WERI-Rb-1 (cell line): ENCODE data around the gene UBE2L3.

Experiments
- DNase-seq: peaks from one replicate; pipeline ENCODE4 v3.0.0-alpha.2; 2020
- H3K27ac ChIP-seq: fragments of 250-450 bp; sonication (Bioruptor Pico); 2 replicates; pipeline ENCODE4 v1.5.1; 2020; ENCODE audit warnings: mild to moderate bottlenecking, moderate library complexity
- H3K27me3 ChIP-seq: fragments of 250-450 bp; sonication (Bioruptor Pico); 2 replicates; pipeline ENCODE4 v1.5.1; 2021; ENCODE audit warnings: mild to moderate bottlenecking, low read depth, moderate library complexity; ENCODE audit not compliant: insufficient read depth, severe bottlenecking
- H3K36me3 ChIP-seq: fragments of 250-450 bp; sonication (Bioruptor Pico); 2 replicates; pipeline ENCODE4 v1.5.1; 2020; ENCODE audit warnings: mild to moderate bottlenecking, moderate library complexity
- H3K4me3 ChIP-seq: 2 replicates; pipeline ENCODE4 v1.5.1; 2011; ENCODE audit warnings: low read depth, mild to moderate bottlenecking, control low read depth, low read length
- H3K9me3 ChIP-seq: fragments of 250-450 bp; sonication (Bioruptor Pico); 2 replicates; pipeline ENCODE4 v1.5.1; 2021; ENCODE audit warnings: mild to moderate bottlenecking, moderate library complexity; ENCODE audit not compliant: severe bottlenecking
- TF ChIP-seq, protein P1 (sequence below): IDR thresholded peaks from 2 replicates; pipeline ENCODE4 v1.5.1; 2011; ENCODE audit warnings: low read depth, mild to moderate bottlenecking, control low read depth, inconsistent platforms, low read length

UBE2L3 gene

DNA sequence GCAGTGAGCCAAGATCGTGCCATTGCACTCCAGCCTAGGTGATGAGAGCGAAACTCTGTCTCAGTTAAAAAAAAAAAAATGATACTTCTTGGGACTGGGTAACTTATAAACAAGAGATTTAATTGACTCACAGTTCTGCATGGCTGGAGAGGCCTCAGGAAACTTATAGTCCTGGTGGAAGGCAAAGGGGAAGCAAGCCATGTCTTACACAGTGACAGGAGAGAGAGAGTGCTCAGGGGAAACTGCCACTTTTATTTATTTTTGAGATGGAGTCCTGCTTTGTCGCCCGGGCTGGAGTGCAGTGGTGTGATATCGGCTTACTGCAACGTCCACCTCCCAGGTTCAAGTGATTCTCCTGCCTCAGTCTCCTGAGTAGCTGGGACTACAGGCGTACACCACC is 82.8 kb downstream of the UBE2L3 start:
- Histone ChIP-seq H3K4me3 (no peak overlapping the region), H3K27me3 (no peaks in the 10 kb centered on the region), H3K27ac (no peak overlapping the region; the same call in 1 of the 2 replicates), H3K9me3 (no peaks in the 10 kb centered on the region), H3K36me3 (peaks cover 54% of the 10 kb centered on the region)
- DNase-seq, result no peak
- TF ChIP-seq, protein P1, sequence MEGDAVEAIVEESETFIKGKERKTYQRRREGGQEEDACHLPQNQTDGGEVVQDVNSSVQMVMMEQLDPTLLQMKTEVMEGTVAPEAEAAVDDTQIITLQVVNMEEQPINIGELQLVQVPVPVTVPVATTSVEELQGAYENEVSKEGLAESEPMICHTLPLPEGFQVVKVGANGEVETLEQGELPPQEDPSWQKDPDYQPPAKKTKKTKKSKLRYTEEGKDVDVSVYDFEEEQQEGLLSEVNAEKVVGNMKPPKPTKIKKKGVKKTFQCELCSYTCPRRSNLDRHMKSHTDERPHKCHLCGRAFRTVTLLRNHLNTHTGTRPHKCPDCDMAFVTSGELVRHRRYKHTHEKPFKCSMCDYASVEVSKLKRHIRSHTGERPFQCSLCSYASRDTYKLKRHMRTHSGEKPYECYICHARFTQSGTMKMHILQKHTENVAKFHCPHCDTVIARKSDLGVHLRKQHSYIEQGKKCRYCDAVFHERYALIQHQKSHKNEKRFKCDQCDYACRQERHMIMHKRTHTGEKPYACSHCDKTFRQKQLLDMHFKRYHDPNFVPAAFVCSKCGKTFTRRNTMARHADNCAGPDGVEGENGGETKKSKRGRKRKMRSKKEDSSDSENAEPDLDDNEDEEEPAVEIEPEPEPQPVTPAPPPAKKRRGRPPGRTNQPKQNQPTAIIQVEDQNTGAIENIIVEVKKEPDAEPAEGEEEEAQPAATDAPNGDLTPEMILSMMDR, result no peak

DNA sequence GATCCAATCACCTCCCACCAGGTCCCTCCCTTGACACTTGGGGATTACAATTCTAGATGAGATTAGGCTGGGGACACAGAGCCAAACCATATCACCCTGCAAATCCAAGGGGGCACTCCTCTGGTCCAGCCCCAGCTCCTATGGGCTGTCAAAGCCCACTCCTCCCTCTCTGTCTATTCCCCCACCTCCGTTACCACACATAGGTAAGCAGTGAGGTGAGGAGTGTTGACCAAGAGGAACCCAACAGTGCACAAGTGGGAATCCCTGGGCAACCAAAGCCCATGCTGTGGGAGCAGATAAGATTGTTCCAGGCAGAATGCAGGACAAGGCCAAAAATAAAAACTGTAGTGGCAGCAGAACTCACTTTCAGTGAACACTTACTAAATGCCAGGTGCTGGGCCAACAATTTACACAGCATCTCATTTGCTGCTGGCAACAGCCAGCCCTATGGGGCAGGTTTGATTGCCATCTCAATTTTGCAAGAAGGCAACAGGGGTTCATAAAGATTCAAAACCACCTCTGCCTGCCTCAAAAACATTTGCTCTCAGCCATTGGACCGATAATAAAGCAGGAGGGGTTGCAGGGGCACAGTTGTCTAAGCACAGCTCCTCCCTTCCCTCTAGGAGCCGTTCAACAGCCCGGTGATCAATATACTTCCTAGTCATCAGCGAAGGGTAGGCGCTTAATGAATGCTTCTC is 83.5 kb downstream of the UBE2L3 start:
- H3K9me3 ChIP-seq, result no peaks in the 10 kb centered on the region
- peak; percentile 24 for DNase-seq
- H3K36me3 ChIP-seq, result peaks cover 60% of the 10 kb centered on the region
- TF ChIP-seq, protein P1, result no peak
- peak overlapping the region; percentile 94 for H3K4me3 ChIP-seq
- no peaks in the 10 kb centered on the region for H3K27me3 ChIP-seq
- H3K27ac ChIP-seq, result peak overlapping the region; percentile 95

DNA sequence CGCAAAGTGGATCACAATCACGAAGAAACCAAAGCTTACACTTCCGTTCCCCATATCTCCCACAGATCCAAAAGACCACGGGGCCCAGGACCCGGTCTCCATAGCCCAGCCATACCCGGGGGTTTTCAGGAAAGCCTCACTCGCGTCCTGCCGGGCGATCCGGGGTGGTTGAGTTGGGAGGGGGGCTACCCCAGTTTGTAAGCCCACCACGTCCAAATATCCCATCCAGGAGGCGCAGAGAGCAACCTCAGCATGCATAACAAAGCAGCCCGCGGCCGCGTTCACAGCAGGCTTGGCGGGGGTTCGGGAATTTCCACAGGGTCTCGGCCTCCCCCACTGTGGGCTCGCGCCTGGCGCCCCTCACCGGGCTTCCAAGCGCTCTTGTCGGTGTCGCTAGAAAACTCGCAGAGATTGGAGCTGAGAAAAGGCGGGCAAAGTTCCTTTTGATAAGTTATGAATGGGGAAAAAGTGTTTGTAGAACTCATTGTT is 84.1 kb downstream of the UBE2L3 start:
- peak overlapping the region; percentile 95 for H3K27ac ChIP-seq

DNA sequence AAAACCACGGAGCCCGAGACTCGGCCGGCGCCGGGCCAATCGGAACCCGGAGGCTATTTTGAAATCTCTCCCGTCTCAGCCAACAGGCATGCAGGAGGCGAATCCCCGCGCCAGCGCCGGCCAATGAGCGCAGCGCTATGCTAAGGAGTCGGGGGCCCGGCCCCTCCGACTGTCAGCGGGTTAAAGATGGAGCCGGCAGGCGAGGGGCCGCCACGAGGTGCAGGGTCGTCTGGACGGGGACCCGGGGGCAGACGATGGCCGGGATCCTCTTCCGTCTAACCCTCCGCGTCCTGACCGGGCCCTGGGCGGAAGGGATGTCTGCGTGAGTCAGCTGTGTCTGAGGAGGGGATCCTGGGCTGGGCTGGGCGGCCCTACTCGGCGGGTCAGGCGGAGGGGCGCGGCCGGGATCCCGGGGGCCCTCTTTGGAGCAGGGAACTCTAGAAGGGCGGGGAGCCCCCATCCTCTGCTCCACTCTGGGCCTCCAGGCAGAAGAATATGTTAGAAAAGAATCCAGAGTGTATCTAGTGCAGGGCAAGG is 84.6 kb downstream of the UBE2L3 start:
- Histone ChIP-seq H3K9me3 (no peaks in the 10 kb centered on the region), H3K27me3 (no peaks in the 10 kb centered on the region), H3K36me3 (peaks cover 61% of the 10 kb centered on the region), H3K27ac (peak overlapping the region; percentile 95), H3K4me3 (peak overlapping the region; percentile 94)
- TF ChIP-seq, protein P1, result no peak
- peak; percentile 93 for DNase-seq

More for the DNA sequence above, 84.1 kb downstream of the UBE2L3 start:
- TF ChIP-seq, protein P1, result no peak
- H3K9me3 ChIP-seq, result no peaks in the 10 kb centered on the region
- H3K36me3 ChIP-seq, result peaks cover 59% of the 10 kb centered on the region
- peak overlapping the region; percentile 94 for H3K4me3 ChIP-seq
- no peak for DNase-seq
- H3K27me3 ChIP-seq, result no peaks in the 10 kb centered on the region

DNA sequence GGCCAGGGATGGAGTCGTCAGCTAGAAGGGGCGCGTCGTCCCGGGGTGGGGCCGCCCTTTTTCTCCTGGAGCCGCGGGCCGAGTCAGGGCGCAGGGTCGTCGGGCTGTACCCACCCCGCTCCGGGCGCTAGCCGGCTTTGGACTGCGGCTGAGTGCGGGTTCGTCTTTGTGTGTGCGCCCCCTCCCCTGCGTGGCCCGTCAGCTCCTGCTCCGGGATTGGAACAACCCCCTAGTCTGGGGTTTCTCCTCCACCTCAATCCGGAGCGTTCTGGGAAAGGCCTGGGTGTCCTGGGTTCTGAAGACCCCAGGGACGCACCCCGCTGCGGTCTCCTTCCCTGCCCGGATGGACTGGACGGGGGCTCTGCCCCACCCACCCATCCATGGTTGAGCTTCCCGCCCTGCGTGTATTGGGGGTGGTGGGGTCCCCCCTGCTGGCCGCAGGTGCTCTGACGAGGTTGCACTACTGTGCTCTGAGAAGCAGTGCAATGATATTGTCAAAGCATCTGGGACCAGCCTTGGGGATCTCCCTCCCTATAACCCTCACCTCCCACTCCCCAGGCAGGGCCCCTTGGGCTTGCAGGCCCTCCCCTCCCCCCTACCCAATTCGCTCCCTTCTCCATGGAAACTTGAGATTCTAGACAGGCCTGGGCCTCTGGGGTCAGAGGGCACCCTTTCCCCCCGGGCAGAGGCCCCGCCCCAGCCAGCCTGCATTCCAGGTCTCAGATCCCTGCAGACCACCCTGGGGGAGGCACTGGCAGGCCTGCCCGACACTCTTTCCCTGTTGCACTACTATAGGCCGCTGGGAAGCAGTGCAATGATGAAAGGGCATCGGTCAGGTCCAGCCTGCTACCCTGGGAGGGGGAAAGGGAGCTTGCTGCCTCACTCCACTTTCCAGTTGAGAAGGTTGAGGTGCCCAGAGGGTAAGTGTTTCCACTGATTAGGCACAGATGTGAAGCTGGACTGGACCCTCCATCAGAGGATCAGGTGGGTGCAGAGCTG is 85.3 kb downstream of the UBE2L3 start:
- peak; percentile 27 for DNase-seq
- H3K9me3 ChIP-seq, result no peaks in the 10 kb centered on the region
- TF ChIP-seq, protein P1, result 0 out of 2 replicates have a peak, but pooled peaks have one; percentile 9
- H3K4me3 ChIP-seq, result peak overlapping the region; percentile 94
- no peaks in the 10 kb centered on the region for H3K27me3 ChIP-seq
- H3K27ac ChIP-seq, result peak overlapping the region; percentile 95
- peaks cover 57% of the 10 kb centered on the region for H3K36me3 ChIP-seq
